Stimulated activated naive CD8-positive, alpha-beta T cell treated with anti-CD3 and anti-CD28 coated beads, Interleukin-15, Interleukin-2, amounts not matched to agents 100 ng/mL and 50 ng/mL, for 24 hours (primary cell): Measurements from ENCODE around the gene NCEH1.

ENCODE experiments used
- H3K27ac Mint-ChIP-seq: one replicate; pipeline ENCODE4 v1.8.0; 2021; ENCODE audit warnings: mild to moderate bottlenecking, mixed read lengths
- H3K27me3 Mint-ChIP-seq: one replicate; pipeline ENCODE4 v1.8.0; 2021; ENCODE audit warnings: mixed read lengths
- H3K36me3 Mint-ChIP-seq: one replicate; pipeline ENCODE4 v1.8.0; 2021; ENCODE audit warnings: low read depth, mixed read lengths
- H3K4me1 Mint-ChIP-seq: one replicate; pipeline ENCODE4 v1.8.0; 2021; ENCODE audit warnings: low read depth, mixed read lengths
- H3K4me3 Mint-ChIP-seq: one replicate; pipeline ENCODE4 v1.8.0; 2021; ENCODE audit warnings: mild to moderate bottlenecking, mixed read lengths
- H3K9me3 Mint-ChIP-seq: one replicate; pipeline ENCODE4 v1.8.0; 2021; ENCODE audit warnings: mixed read lengths

NCEH1 gene

DNA sequence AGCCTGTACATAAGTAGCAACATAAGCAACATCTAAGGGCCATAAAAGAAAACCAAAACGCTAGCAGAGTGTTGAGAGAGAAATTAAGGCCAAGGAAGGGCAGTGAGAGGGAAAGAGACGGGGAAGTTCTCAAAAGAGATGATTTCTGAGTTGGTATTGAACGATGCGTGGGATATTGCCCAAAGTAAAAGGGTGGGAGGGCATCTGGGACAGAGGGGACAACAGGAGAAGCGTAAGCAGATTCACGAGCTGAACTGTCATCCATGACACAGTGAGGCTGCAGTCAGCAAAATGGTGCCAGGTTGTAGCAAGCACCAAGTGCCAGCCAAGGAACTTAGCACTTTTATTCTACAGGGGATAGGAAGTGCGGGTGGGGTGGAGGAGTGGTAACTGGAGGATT, 11.8 kb downstream of the NCEH1 start:
- Mint-ChIP-seq H3K4me3 (no peak overlapping the region), H3K27ac (no peak overlapping the region), H3K36me3 (no peaks in the 10 kb centered on the region), H3K9me3 (no peaks in the 10 kb centered on the region), H3K27me3 (no peaks in the 10 kb centered on the region), H3K4me1 (peaks cover 6% of the 10 kb centered on the region)

DNA sequence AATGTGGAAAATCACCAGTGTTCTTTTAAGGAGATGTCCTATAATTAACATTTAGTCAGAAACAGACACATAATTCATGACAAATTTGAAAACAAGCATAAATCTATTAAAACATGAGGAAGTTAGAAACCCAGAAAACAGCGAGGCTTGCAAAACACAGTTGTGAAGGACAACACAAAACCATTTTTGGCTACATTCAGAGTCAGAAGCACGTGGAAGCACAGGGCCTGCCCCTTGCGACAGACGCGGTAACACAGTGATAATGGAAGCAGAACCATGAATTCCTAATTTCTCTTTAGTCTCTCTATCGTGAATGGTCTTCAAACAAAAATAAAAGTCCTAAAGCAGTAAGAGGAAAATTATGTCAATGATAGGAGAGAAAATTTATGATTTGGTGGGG, 12.2 kb downstream of the NCEH1 start:
- H3K4me3 Mint-ChIP-seq: no peak overlapping the region
- H3K27ac Mint-ChIP-seq: no peak overlapping the region
- peaks cover 6% of the 10 kb centered on the region for H3K4me1 Mint-ChIP-seq
- H3K36me3 Mint-ChIP-seq: no peaks in the 10 kb centered on the region
- no peaks in the 10 kb centered on the region for H3K9me3 Mint-ChIP-seq
- no peaks in the 10 kb centered on the region for H3K27me3 Mint-ChIP-seq

DNA sequence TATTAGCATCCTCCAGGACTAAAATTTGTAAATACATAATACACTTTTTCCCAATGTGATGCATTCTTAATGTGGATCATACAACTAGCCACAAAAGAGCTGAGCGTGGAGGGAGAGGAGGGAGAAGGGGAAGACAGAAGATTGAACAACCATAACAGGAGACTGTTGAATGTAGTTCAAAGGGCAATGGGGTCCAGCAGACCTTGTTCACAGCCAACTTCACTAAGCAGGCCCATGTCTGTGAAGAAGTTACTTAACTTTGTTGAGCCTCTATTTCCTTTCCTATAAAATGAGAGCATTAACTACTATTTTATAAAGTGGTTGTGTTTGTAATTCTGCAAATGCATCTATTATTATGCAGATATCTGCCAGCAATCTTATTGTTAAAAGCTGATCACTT, 13.3 kb downstream of the NCEH1 start:
- Mint-ChIP-seq H3K36me3 (no peaks in the 10 kb centered on the region), H3K4me3 (no peak overlapping the region), H3K27me3 (no peaks in the 10 kb centered on the region), H3K4me1 (peaks cover 14% of the 10 kb centered on the region), H3K9me3 (no peaks in the 10 kb centered on the region), H3K27ac (no peak overlapping the region)

DNA sequence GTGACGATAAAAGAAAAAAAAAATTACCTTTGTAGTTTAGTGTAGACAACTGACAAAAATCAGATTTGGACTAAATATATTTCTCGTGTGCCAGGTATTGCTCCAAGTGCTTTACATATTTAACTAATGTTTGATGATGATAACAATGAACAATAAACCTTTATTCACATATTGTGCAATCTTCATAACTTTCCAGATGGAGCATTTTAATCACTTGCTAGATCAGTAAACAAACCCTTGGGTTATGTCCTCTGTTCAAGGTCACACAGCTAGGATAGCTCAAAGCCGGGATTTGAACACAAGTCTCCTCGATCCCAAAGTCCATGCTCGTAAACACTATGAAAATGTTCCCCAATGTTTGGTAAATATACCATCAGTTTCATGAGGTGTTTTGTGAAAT, 14.5 kb downstream of the NCEH1 start:
- Mint-ChIP-seq H3K4me3 (no peak overlapping the region), H3K36me3 (no peaks in the 10 kb centered on the region), H3K9me3 (no peaks in the 10 kb centered on the region), H3K27me3 (no peaks in the 10 kb centered on the region), H3K27ac (no peak overlapping the region), H3K4me1 (peaks cover 14% of the 10 kb centered on the region)

DNA sequence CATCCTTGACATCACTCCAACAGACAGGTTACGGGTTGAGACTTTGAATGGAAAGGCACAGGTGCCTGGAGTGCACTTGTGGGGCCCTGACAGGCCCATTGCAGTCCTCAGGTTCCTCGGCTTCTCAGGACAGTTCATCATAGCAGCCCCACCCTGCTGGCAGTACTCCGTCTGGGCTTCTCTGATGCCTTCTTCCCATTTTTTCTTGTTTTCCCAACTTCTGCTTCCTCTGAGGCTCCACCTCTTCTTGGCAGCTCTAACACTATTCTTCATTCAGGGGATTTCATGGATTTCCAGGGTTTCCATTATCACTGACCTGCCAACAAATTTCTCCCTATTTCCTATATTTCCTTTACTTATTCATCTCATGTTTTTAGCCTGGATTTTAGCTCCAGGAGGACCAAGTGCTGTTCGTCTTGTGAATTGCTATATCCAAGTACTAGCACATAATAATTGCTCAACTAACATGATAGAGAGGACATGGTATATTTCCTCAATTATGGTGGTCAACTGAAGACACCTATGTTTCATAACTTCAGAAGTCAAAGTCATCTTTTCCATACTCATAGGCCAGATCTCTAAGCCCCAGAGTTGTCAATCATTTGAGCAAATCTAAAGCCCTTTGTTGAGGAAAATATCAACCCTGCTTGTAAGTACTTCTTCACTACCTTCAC, 16.2 kb downstream of the NCEH1 start:
- H3K36me3 Mint-ChIP-seq: no peaks in the 10 kb centered on the region
- H3K4me1 Mint-ChIP-seq: peaks cover 14% of the 10 kb centered on the region
- H3K27ac Mint-ChIP-seq: no peak overlapping the region
- H3K4me3 Mint-ChIP-seq: no peak overlapping the region
- no peaks in the 10 kb centered on the region for H3K9me3 Mint-ChIP-seq
- H3K27me3 Mint-ChIP-seq: no peaks in the 10 kb centered on the region

DNA sequence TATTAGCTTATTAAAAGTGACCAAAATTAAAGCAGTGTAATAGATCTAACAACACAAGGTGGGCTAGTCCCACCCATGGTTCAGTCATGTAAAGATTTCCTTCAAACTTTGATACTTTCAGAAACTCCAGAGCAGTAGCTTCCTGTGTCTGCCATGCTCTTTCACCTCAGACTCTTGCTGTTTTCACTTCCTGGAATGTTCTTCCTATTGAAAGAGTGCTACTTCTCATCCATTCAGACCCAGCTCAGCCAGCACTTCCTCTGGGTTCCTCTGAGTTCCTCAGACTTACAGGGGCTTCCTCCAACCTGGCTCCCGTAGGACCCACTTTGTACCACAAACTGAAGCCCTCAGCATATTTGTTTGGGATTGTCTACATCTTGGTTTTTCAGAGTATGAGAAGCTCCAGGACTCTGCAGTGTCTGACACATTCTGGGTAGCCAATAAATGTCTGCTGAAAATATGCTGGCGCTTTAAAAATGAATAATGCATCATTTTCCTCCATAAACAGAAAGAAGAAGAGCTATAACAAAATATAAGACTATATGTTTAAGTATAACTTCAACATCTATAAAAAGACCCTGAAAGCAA, 18.0 kb downstream of the NCEH1 start:
- H3K36me3 Mint-ChIP-seq: no peaks in the 10 kb centered on the region
- H3K4me1 Mint-ChIP-seq: peaks cover 14% of the 10 kb centered on the region
- no peaks in the 10 kb centered on the region for H3K27me3 Mint-ChIP-seq
- H3K4me3 Mint-ChIP-seq: no peak overlapping the region
- no peak overlapping the region for H3K27ac Mint-ChIP-seq
- no peaks in the 10 kb centered on the region for H3K9me3 Mint-ChIP-seq

DNA sequence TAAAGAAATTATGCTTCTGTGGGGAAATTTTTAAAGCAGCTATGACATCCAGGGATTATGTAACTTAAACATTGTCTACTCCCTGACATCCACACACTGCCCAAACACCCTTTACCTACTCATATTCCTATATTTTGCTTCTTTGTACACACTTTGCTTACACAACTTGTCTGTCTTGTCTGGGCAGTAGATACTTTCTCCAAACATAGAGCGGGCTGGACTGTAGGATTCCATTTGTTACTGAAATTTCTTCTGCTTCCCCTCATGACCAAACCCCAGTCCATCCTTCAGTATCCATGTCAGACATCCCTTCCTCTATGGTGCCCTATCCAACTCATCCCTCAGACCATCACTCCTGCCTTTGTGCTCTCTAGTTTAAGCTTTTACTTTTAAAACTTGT, 19.9 kb downstream of the NCEH1 start:
- H3K27ac Mint-ChIP-seq: no peak overlapping the region
- no peaks in the 10 kb centered on the region for H3K27me3 Mint-ChIP-seq
- no peaks in the 10 kb centered on the region for H3K36me3 Mint-ChIP-seq
- H3K4me3 Mint-ChIP-seq: no peak overlapping the region
- peaks cover 14% of the 10 kb centered on the region for H3K4me1 Mint-ChIP-seq
- H3K9me3 Mint-ChIP-seq: no peaks in the 10 kb centered on the region

DNA sequence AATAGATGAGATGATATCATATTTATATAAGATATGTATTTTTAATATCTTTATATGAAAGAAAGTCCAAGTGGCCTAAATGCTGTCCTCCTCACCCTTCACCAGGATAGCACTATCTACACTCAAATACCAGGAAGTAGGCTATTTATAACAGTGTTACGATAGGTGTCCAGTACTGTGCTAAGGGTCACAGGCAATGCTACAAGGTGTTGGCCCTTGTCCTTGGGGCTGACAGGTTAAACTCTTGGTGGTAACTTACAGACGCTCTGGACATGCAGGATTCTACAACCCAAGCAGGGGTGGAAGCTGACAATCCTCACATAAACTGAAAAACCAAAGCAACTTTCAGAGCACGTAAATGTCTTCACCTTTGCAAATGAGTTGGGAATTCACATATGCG, 22.3 kb downstream of the NCEH1 start:
- Mint-ChIP-seq H3K27me3 (no peaks in the 10 kb centered on the region), H3K4me3 (no peak overlapping the region), H3K4me1 (peaks cover 14% of the 10 kb centered on the region), H3K36me3 (no peaks in the 10 kb centered on the region), H3K9me3 (no peaks in the 10 kb centered on the region), H3K27ac (no peak overlapping the region)

DNA sequence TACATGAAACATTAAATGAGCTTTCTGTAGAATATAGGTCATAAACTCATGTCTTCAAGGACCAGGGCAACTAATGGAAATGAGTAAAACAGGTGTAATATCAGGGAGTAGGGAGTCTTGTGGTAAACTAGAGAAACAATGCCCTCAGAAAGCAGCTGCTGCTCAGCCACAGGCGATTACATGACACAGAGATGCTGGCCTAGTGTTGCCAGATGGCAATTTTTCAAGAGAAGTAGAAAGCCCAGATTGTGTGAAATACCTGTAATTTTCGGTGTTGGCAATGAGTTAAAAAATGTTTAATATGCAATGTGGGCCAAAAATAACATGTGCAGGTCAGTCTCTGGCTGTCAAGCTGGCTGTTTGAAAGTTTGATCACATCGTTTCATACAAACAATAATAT, 23.4 kb downstream of the NCEH1 start:
- Mint-ChIP-seq H3K27me3 (no peaks in the 10 kb centered on the region), H3K4me1 (peaks cover 6% of the 10 kb centered on the region), H3K9me3 (no peaks in the 10 kb centered on the region), H3K4me3 (no peak overlapping the region), H3K36me3 (no peaks in the 10 kb centered on the region), H3K27ac (no peak overlapping the region)

DNA sequence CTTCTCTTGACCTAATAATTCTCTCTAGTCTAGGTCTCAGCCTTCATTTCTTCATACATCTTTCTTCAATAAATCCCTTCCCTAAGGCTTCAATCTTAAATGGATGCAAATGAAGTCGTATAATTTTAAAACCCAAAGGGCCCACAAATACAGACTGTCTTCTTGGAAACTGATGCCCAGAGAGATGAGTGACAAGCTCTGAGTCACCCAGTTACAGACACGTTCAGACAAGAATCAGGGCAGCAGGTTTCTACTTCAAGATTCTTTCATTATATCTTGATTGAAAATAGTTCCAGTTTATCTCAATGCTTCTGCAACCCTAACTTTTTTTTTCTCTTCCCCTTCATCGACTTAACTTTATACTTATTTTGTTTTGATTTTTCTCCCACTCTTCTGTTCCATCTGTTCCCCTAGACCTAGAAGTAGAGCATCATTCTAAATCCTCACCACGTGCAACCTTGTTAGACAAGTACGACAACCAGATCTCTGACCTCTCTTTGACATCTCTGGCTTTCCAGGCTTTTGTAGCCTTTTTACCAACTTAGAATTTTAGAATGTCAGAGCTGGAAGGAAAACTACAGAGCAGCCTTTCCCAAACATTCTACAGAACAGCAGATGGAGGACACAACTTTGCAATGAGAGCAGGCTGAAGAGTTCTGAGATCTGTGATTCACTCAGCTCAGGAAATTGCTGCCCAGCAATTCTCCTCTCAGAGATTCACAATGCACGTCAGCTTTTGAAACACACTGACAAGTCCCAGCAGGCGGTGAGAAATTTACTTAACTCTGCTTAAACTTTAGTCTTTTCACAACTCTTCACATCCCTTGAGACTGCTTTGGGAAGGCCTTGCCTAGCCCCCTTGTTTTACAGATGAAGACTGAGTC, 25.3 kb downstream of the NCEH1 start:
- H3K27me3 Mint-ChIP-seq: no peaks in the 10 kb centered on the region
- no peak overlapping the region for H3K4me3 Mint-ChIP-seq
- H3K36me3 Mint-ChIP-seq: no peaks in the 10 kb centered on the region
- no peaks in the 10 kb centered on the region for H3K9me3 Mint-ChIP-seq
- H3K4me1 Mint-ChIP-seq: peaks cover 6% of the 10 kb centered on the region
- no peak overlapping the region for H3K27ac Mint-ChIP-seq

DNA sequence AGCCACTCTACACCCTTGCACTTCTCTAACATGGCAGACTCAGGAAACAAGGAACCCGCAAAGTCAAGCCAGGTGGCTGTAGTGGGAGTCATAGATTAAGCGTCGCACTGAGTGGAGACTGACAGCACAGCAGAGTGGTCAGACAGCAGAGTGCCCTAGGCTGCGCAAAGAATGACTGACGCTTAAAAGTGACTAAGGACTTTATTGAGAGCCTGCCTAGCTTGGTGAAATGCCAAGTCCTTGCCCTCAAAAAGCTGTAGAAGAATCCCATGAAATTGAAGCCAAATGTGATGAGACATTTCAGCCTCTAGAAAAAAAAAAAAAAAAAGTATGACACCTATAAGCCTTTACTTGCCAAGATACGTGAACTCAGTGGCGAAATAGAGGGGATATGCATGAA, 30.2 kb downstream of the NCEH1 start:
- Mint-ChIP-seq H3K36me3 (no peaks in the 10 kb centered on the region), H3K4me3 (no peak overlapping the region), H3K4me1 (peaks cover 8% of the 10 kb centered on the region), H3K27me3 (no peaks in the 10 kb centered on the region), H3K9me3 (no peaks in the 10 kb centered on the region), H3K27ac (no peak overlapping the region)

DNA sequence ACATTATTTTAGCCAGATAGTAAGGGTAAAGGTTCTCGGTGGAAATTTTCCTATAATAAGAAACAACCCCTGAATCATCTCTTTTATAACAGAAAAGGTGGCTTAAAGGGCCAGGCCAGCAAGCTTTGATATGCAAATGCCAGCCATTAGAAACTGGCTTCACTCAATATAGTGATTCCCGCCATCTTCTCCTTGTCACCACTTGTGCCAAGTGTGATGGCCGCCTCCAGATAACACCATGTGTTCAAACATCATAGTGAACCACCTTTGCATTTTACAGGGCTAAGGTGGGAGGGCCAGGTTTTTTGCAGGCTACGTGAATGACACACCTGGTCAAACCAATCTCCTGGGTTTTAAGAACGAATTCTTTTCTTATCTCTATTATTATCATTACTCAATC, 31.3 kb downstream of the NCEH1 start:
- Mint-ChIP-seq H3K4me1 (peaks cover 3% of the 10 kb centered on the region), H3K4me3 (no peak overlapping the region), H3K27ac (no peak overlapping the region), H3K27me3 (no peaks in the 10 kb centered on the region), H3K36me3 (no peaks in the 10 kb centered on the region), H3K9me3 (no peaks in the 10 kb centered on the region)

DNA sequence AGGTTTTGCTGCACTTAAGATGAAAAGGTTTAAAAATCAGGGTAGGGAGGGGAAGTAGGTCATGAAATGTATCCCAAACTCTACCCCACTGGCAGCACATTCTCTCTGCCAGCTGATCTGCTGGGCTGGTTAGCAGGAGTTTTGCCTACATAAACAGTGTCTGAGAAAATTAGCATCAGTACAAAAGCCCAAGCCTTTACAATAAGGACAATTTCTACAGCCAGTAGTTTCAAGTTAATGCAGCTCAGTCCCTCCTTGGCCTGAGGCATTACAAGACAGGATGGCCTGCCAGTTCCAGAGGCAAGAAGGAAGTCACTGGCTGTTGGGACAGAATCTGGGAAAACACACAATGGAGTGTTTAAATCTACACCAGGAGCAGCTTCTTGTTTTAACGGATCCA, 32.8 kb downstream of the NCEH1 start:
- no peak overlapping the region for H3K4me3 Mint-ChIP-seq
- no peak overlapping the region for H3K27ac Mint-ChIP-seq
- H3K27me3 Mint-ChIP-seq: no peaks in the 10 kb centered on the region
- H3K36me3 Mint-ChIP-seq: no peaks in the 10 kb centered on the region
- peaks cover 3% of the 10 kb centered on the region for H3K4me1 Mint-ChIP-seq
- no peaks in the 10 kb centered on the region for H3K9me3 Mint-ChIP-seq

DNA sequence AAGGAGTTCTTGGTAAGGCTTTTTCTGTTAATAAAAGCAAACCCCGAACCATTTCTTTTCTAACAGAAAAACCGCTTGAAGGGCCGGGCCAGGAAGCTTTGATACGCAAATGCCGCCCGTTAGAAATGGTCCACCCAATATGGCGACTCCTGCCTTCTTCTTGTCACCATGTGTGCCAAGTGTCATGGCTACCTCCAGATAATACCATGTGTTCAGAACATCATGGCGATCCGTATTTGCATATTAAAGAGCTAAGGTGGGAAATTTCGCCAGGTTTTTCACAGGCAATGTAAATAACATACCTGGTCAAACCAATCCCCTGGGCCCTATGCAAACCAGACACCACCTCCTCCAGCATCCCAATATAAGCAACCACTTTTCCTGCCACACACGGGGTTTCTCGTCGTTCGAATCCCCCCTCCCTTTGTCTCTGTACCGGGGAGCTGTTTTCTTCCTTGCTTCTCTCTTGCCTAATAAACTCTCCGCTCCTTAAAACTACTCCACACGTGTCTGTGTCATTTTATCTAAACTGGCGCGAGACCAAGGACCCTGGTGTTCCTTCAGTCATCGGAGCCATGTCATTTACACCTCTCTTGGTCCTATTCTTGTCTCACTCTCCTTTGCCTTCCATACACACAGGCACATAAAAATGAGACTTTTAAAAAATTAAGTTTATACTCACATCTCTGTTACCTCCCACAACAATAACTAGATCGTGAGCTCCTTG, 34.5 kb downstream of the NCEH1 start:
- H3K27me3 Mint-ChIP-seq: no peaks in the 10 kb centered on the region
- H3K4me3 Mint-ChIP-seq: no peak overlapping the region
- H3K36me3 Mint-ChIP-seq: no peaks in the 10 kb centered on the region
- H3K27ac Mint-ChIP-seq: no peak overlapping the region
- peaks cover 3% of the 10 kb centered on the region for H3K4me1 Mint-ChIP-seq
- H3K9me3 Mint-ChIP-seq: no peaks in the 10 kb centered on the region
